Iris pigment epithelial cell (primary cell): ENCODE data around the gene SLC25A38.
"Not testable (repeated sequence)": the region's sequence is repeated elsewhere in the genome, so short reads cannot be mapped to it uniquely, and the experiment has no call there.

Source experiments
- DNase-seq: peaks from one replicate; pipeline ENCODE4 v3.0.0-alpha.2; 2011; ENCODE audit warnings: low read depth

The SLC25A38 gene, protein sequence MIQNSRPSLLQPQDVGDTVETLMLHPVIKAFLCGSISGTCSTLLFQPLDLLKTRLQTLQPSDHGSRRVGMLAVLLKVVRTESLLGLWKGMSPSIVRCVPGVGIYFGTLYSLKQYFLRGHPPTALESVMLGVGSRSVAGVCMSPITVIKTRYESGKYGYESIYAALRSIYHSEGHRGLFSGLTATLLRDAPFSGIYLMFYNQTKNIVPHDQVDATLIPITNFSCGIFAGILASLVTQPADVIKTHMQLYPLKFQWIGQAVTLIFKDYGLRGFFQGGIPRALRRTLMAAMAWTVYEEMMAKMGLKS

DNA sequence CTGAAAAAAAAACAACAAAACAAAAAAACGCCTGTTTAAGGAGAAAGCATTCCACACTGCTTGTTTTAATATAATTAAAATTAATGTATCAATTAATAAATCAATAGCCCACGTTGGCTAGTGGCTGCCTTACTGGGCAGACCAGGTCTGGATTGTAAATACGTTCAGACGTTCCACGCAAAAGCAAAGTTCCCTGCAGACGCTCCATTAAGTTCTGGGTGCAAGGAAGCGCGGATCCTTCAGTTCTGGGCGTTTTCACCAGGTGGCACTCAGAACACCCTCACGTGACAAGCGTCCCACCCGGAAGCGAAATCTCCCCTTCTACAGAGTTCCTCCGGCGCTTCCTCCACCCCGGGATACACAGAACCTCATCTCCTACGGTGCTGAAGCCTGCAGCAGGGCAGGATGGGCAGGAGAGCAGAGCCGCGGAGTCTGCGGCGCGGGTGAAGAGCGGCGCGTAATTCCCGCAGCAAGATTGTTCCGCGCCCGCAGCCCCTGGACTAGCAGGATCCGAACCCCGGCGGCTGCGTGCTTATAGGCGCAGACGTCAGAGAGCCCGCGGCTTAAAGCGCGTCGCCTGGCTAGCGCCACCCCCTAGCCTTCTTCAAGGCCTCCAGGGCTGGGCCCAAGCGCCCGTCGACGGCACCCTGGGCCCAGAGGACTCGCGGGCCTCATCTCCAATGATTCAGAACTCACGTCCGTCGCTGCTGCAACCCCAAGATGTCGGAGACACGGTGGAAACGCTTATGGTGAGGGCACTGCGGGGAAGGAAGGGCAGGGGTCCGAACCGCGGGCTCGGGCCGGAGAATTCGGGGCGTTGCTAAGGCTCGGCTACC lies at the start of gene SLC25A38:
TSS of gene SLC25A38 (plus strand) at position 326 of the 836 bp plus-strand sequence. CDS start at position 681, 355 bp downstream.
- peak; percentile 95 for DNase-seq

GRCh38 chr3:39333607-39334006 lies 49.6 kb upstream of the SLC25A38 start:
- no peak for DNase-seq

DNA sequence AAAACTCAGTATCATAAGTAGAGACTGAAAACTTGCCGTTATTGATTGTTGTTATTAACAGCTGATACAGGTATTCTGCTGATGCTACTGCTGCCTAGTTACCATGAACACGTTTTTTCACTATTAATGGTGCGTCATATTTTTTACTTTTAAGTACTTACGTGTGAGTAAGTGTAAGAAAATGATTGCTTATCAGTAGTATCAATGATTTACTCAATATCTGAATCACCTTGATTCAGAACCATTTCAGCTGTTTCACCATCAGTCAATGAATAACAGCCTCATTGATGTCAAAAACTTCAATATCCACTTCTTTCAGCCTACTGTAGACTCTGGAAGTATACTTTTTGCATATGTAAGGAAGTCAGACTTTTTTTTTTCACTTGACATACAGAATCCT lies 49.0 kb upstream of the SLC25A38 start:
- no peak for DNase-seq

DNA sequence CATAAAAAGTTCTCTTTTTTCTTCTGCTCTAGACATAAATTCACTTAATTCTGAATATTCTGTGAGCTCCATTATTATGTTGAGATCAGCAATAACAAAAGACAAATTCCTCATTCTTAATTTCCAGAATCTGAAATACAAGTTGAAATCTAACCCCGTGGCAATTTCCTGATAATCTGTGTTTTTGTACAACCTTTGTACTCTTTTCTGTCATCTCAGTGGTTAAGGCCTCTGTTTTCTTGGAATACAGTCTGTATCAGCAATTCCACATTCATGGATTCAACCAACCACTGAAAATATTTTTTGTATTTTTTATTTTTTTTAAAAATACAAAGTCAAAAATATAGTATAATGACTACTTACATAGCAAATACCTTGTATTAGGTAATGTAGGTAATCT lies 45.0 kb upstream of the SLC25A38 start:
- DNase-seq = no peak

GRCh38 chr3:39339086-39339485 lies 44.1 kb upstream of the SLC25A38 start:
- DNase-seq = no peak

DNA sequence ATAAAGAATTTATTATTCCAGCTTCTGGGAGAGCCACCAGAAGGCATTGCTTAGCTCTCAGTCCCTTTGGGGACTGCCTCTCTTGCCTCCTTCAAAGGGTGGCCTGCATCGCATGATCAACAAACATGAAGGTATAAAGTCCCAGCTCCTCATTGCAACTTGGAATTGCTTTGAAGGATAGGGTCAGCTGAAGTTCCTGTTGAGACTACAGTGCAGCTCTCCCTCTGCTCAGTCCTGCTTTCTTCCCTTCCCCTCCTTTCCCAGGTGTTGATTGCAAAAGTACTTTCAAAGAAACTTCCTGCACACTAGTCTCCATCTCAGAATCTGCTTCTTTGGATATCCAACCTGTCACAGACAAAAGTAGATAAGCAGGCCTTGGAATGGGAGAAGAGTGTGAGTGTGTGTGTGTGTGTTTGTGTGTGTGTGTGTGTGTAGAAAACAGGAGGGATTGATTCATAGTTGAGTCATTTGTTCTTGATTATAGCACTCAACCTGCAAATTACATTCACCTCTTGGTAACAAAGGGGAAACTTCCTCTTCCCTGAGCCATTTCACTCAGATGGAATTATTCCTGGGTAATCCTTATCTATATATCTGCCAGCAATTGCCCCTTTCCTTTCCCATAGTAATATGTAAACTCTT lies 40.0 kb upstream of the SLC25A38 start:
- DNase-seq = no peak

- no peak for DNase-seq
These were observed 39.4 kb upstream of the SLC25A38 start for GRCh38 chr3:39343760-39344159.

DNA sequence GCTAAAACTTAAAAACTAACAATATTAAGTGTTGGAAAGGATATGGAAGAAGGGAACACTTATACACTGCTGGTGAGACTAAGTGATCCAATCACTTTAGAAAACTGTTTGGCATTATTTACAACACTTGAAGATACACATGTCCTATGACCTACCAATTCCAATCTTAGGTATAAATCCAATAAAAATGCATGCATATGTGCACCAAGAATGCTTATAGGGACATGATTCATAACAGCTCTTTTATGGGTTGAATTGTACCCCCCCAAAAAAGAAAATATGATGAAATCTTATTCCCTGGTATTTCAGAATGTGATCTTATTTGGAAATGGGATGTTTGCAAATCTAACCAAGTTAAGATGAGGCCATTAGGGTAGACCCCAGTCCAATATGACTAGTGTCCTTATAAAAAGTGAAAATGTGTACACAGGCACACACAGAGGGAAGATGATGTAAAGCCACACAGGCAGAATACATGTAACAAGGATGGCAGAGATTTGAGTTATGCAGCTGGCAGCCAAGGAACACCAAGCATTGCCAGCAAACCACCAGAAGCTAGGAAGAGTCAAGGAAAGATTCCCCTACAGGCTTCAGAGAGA lies 38.3 kb upstream of the SLC25A38 start:
- DNase-seq = no peak

DNA sequence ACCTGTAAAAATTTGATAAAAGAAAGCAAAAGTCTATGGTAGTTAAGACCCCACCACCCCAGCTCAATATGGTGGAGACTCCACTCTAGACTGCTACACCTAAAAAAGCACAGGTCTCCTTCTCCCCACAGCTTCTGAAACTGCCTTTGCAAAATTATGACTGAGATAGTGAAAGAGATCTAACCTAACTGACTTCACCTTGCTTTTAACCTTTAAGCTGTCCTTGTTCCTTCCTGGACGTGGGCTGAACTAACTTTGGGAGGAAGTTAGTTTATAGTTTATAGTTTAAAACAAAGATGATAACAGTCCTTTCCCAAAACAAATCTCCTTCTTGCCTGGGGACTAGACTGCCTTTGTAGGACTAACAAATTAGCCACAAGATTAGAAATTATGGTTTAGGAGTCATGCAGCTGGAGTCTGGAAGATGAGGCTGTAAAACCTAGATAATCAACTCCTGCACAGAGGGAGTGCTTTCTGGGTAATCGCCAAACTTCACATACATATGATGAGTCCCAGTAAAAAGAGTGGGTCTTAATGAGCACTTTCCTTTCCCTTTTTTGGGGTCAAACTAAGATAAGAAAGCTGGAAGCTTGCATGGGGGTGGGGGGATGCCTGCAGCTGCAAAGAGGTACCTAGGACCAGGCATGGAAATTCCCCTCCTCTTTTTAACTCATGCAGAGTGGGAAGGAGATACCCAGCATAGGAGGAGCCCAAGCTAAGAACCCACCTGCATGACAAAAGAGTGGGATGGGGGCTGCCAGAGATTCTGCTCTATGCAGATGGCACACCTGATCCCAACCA lies 36.2 kb upstream of the SLC25A38 start:
- no peak for DNase-seq

- no peak for DNase-seq
These were observed 35.6 kb upstream of the SLC25A38 start for GRCh38 chr3:39347586-39347876.

GRCh38 chr3:39349080-39349479 lies 34.1 kb upstream of the SLC25A38 start:
- no peak for DNase-seq

- no peak for DNase-seq
These were observed 32.5 kb upstream of the SLC25A38 start for GRCh38 chr3:39350714-39351113.

GRCh38 chr3:39351134-39351533 lies 32.0 kb upstream of the SLC25A38 start:
- not testable (repeated sequence) for DNase-seq

DNA sequence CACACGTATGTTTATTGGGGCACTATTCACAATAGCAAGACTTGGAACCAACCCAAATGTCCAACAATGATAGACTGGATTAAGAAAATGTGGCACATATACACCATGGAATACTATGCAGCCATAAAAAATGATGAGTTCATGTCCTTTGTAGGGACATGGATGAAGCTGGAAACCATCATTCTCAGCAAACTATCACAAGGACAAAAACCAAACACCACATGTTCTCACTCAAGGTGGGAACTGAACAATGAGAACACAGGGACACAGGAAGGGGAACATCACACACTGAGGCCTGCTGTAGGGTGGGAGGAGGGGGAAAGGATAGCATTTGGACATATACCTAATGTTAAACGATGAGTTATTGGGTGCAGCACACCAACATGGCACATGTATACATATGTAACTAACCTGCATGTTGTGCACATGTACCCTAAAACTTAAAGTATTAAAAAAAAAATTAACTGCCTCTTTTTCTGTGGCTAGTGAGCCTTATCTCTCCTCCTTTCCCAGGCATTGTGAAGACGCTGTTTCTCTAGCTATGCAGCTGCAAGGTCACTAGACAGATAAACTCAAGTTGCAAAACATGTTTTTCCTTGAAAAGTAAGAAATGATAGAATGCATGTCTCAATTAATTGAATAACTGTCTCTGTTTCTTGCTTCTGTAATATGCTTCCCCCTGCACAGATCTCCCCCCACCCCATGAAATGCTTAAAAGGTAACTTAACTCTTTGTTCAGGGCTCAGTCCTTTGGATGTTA lies 29.8 kb upstream of the SLC25A38 start:
- DNase-seq = not testable (repeated sequence)

GRCh38 chr3:39358333-39358732 lies 24.8 kb upstream of the SLC25A38 start:
- DNase-seq = no peak

- no peak for DNase-seq
These were observed 21.8 kb upstream of the SLC25A38 start for GRCh38 chr3:39361252-39361927.

GRCh38 chr3:39362192-39362591 lies 21.0 kb upstream of the SLC25A38 start:
- DNase-seq = no peak

DNA sequence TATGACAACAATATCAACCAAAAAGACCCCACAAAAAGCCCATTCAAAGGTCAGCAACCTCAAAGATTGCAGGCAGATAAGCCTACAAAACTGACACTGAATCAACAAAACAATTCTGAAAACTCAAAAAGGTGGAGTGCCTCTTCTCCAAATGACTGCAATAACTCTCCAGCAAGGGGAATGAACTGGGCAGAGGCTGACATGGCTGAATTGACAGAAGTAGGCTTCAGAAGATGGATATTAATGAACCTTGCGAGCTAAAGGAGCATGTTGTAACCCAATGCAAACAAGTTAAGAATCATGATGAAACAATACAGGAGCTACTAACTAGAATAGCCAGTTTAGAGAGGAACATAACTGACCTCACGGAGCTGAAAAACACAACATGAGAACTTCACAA lies 20.4 kb upstream of the SLC25A38 start:
- DNase-seq = no peak

DNA sequence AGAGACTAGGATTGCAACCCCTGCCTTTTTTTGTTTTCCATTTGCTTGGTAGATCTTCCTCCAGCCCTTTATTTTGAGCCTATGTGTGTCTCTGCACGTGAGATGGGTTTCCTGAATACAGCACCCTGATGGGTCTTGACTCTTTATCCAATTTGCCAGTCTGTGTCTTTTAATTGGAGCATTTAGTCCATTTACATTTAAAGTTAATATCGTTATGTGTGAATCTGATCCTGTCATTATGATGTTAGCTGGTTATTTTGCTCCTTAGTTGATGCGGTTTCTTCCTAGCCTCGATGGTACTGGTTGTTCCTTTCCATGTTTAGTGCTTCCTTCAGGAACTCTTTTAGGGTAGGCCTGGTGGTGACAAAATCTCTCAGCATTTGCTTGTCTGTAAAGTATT lies 12.7 kb upstream of the SLC25A38 start:
- DNase-seq = not testable (repeated sequence)

GRCh38 chr3:39372833-39373232 lies 10.3 kb upstream of the SLC25A38 start:
- DNase-seq = no peak
